Measurements from ENCODE around the gene MAGI3. TPM values are rescaled to one million over a fixed set of nuclear protein-coding genes. Genes with fewer than 3 reads are reported as not detected.

Gene MAGI3
- total and polyA plus RNA-seq, 4 donors = 2.8 to 21.7 (median 9.6) TPM

GRCh38 chr1:113394043-113394862 lies 3.9 kb downstream of the MAGI3 start:
- no peaks in the 10 kb centered on the region for H3K36me3 ChIP-seq (ENCODE audit: control insufficient read depth in 1 of 2, insufficient read depth in 2 of 2, low read length in 1 of 2)
- ATAC-seq (ENCODE audit: low FRiP score) (no peak), DNase-seq (no peak)
- H3K27ac ChIP-seq (ENCODE audit: low read depth in 1 of 2, low read length in 2 of 2) = no peak overlapping the region
- H3K4me1 ChIP-seq (ENCODE audit: control insufficient read depth in 1 of 2, insufficient read depth in 2 of 2, low read length in 2 of 2) = no peaks in the 10 kb centered on the region
- WGBS, 2 donors = 83 to 92% methylated on average over 4 of the region's 4 CpGs
- intact Hi-C loops (cut with DNase I) = no loop called here
- no peak overlapping the region for H3K4me3 ChIP-seq (ENCODE audit: low read length in 2 of 2)
- no peaks in the 10 kb centered on the region for H3K27me3 ChIP-seq (ENCODE audit: control insufficient read depth in 1 of 2, insufficient read depth in 2 of 2, low read length in 1 of 2)
- no peaks in the 10 kb centered on the region for H3K9me3 ChIP-seq (ENCODE audit: control insufficient read depth, low read length)

- Histone ChIP-seq H3K9me3 (ENCODE audit: control insufficient read depth, low read length) (no peaks in the 10 kb centered on the region), H3K27me3 (ENCODE audit: control insufficient read depth in 1 of 2, insufficient read depth in 2 of 2, low read length in 1 of 2) (no peaks in the 10 kb centered on the region), H3K36me3 (ENCODE audit: control insufficient read depth in 1 of 2, insufficient read depth in 2 of 2, low read length in 1 of 2) (no peaks in the 10 kb centered on the region), H3K27ac (ENCODE audit: low read depth in 1 of 2, low read length in 2 of 2) (no peak overlapping the region), H3K4me3 (ENCODE audit: low read length in 2 of 2) (no peak overlapping the region), H3K4me1 (ENCODE audit: control insufficient read depth in 1 of 2, insufficient read depth in 2 of 2, low read length in 2 of 2) (no peaks in the 10 kb centered on the region)
- intact Hi-C loops (cut with DNase I) = no loop called here
- DNase-seq (no peak), ATAC-seq (ENCODE audit: low FRiP score) (no peak)
- WGBS, 2 donors = 68 to 77% methylated on average over 1 of the region's 1 CpG
Measured at GRCh38 chr1:113394863-113395259, 4.5 kb downstream of the MAGI3 start.

GRCh38 chr1:113396102-113396501 lies 5.8 kb downstream of the MAGI3 start:
- no peaks in the 10 kb centered on the region for H3K36me3 ChIP-seq (ENCODE audit: control insufficient read depth in 1 of 2, insufficient read depth in 2 of 2, low read length in 1 of 2)
- DNase-seq (no peak), ATAC-seq (ENCODE audit: low FRiP score) (no peak)
- H3K4me3 ChIP-seq (ENCODE audit: low read length in 2 of 2) = no peak overlapping the region
- no peaks in the 10 kb centered on the region for H3K9me3 ChIP-seq (ENCODE audit: control insufficient read depth, low read length)
- H3K4me1 ChIP-seq (ENCODE audit: control insufficient read depth in 1 of 2, insufficient read depth in 2 of 2, low read length in 2 of 2) = no peaks in the 10 kb centered on the region
- intact Hi-C loops (cut with DNase I) = no loop called here
- no peaks in the 10 kb centered on the region for H3K27me3 ChIP-seq (ENCODE audit: control insufficient read depth in 1 of 2, insufficient read depth in 2 of 2, low read length in 1 of 2)
- H3K27ac ChIP-seq (ENCODE audit: low read depth in 1 of 2, low read length in 2 of 2) = no peak overlapping the region
- 92 to 95% methylated on average over 2 of the region's 2 CpGs for WGBS, 2 donors

GRCh38 chr1:113396585-113396984 lies 6.3 kb downstream of the MAGI3 start:
- no peaks in the 10 kb centered on the region for H3K9me3 ChIP-seq (ENCODE audit: control insufficient read depth, low read length)
- no peaks in the 10 kb centered on the region for H3K36me3 ChIP-seq (ENCODE audit: control insufficient read depth in 1 of 2, insufficient read depth in 2 of 2, low read length in 1 of 2)
- no peak overlapping the region for H3K4me3 ChIP-seq (ENCODE audit: low read length in 2 of 2)
- ATAC-seq (ENCODE audit: low FRiP score) = peak; percentile 36
- no peaks in the 10 kb centered on the region for H3K27me3 ChIP-seq (ENCODE audit: control insufficient read depth in 1 of 2, insufficient read depth in 2 of 2, low read length in 1 of 2)
- H3K4me1 ChIP-seq (ENCODE audit: control insufficient read depth in 1 of 2, insufficient read depth in 2 of 2, low read length in 2 of 2) = no peaks in the 10 kb centered on the region
- intact Hi-C loops (cut with DNase I) = no loop called here
- WGBS, 2 donors = 33 to 36% methylated on average over 3 of the region's 3 CpGs
- DNase-seq = no peak
- H3K27ac ChIP-seq (ENCODE audit: low read depth in 1 of 2, low read length in 2 of 2) = no peak overlapping the region

GRCh38 chr1:113399062-113399583 lies 8.8 kb downstream of the MAGI3 start:
- no peak for ATAC-seq (ENCODE audit: low FRiP score)
- H3K4me3 ChIP-seq (ENCODE audit: low read length in 2 of 2) = no peak overlapping the region
- intact Hi-C loops (cut with DNase I) = no loop called here
- DNase-seq = no peak
- 78 to 93% methylated on average over 5 of the region's 5 CpGs for WGBS, 2 donors
- H3K27me3 ChIP-seq (ENCODE audit: control insufficient read depth in 1 of 2, insufficient read depth in 2 of 2, low read length in 1 of 2) = no peaks in the 10 kb centered on the region
- H3K27ac ChIP-seq (ENCODE audit: low read depth in 1 of 2, low read length in 2 of 2) = no peak overlapping the region
- H3K4me1 ChIP-seq (ENCODE audit: control insufficient read depth in 1 of 2, insufficient read depth in 2 of 2, low read length in 2 of 2) = no peaks in the 10 kb centered on the region
- no peaks in the 10 kb centered on the region for H3K36me3 ChIP-seq (ENCODE audit: control insufficient read depth in 1 of 2, insufficient read depth in 2 of 2, low read length in 1 of 2)
- H3K9me3 ChIP-seq (ENCODE audit: control insufficient read depth, low read length) = no peaks in the 10 kb centered on the region

- no peak overlapping the region for H3K4me3 ChIP-seq (ENCODE audit: low read length in 2 of 2)
- WGBS, 2 donors = 38 to 51% methylated on average over 4 of the region's 4 CpGs
- no peak for ATAC-seq (ENCODE audit: low FRiP score)
- no peaks in the 10 kb centered on the region for H3K36me3 ChIP-seq (ENCODE audit: control insufficient read depth in 1 of 2, insufficient read depth in 2 of 2, low read length in 1 of 2)
- H3K4me1 ChIP-seq (ENCODE audit: control insufficient read depth in 1 of 2, insufficient read depth in 2 of 2, low read length in 2 of 2) = no peaks in the 10 kb centered on the region
- no peaks in the 10 kb centered on the region for H3K27me3 ChIP-seq (ENCODE audit: control insufficient read depth in 1 of 2, insufficient read depth in 2 of 2, low read length in 1 of 2)
- no peak overlapping the region for H3K27ac ChIP-seq (ENCODE audit: low read depth in 1 of 2, low read length in 2 of 2)
- intact Hi-C loops (cut with DNase I) = no loop called here
- no peak for DNase-seq
- H3K9me3 ChIP-seq (ENCODE audit: control insufficient read depth, low read length) = no peaks in the 10 kb centered on the region
Measured at GRCh38 chr1:113401067-113401466, 10.8 kb downstream of the MAGI3 start.

GRCh38 chr1:113401728-113402127 lies 11.4 kb downstream of the MAGI3 start:
- WGBS, 2 donors = 91 to 96% methylated on average over 3 of the region's 3 CpGs
- Histone ChIP-seq H3K27ac (ENCODE audit: low read depth in 1 of 2, low read length in 2 of 2) (no peak overlapping the region), H3K36me3 (ENCODE audit: control insufficient read depth in 1 of 2, insufficient read depth in 2 of 2, low read length in 1 of 2) (no peaks in the 10 kb centered on the region), H3K4me3 (ENCODE audit: low read length in 2 of 2) (no peak overlapping the region), H3K27me3 (ENCODE audit: control insufficient read depth in 1 of 2, insufficient read depth in 2 of 2, low read length in 1 of 2) (no peaks in the 10 kb centered on the region), H3K9me3 (ENCODE audit: control insufficient read depth, low read length) (no peaks in the 10 kb centered on the region), H3K4me1 (ENCODE audit: control insufficient read depth in 1 of 2, insufficient read depth in 2 of 2, low read length in 2 of 2) (peaks cover 0 to under 1% of the 10 kb centered on the region in 2 donors)
- ATAC-seq (ENCODE audit: low FRiP score) (no peak), DNase-seq (no peak)
- intact Hi-C loops (cut with DNase I) = no loop called here

- 50 to 98% methylated on average over 1 of the region's 1 CpG for WGBS, 2 donors
Measured at GRCh38 chr1:113403065-113403464, 12.8 kb downstream of the MAGI3 start.

GRCh38 chr1:113405573-113405972 lies 15.3 kb downstream of the MAGI3 start:
- WGBS, 2 donors = 75% methylated on average over 2 of the region's 2 CpGs
- DNase-seq (no peak), ATAC-seq (ENCODE audit: low FRiP score) (no peak)
- H3K4me3 ChIP-seq (ENCODE audit: low read length in 2 of 2) = no peak overlapping the region
- no peaks in the 10 kb centered on the region for H3K9me3 ChIP-seq (ENCODE audit: control insufficient read depth, low read length)
- no peaks in the 10 kb centered on the region for H3K27me3 ChIP-seq (ENCODE audit: control insufficient read depth in 1 of 2, insufficient read depth in 2 of 2, low read length in 1 of 2)
- H3K36me3 ChIP-seq (ENCODE audit: control insufficient read depth in 1 of 2, insufficient read depth in 2 of 2, low read length in 1 of 2) = no peaks in the 10 kb centered on the region
- H3K4me1 ChIP-seq (ENCODE audit: control insufficient read depth in 1 of 2, insufficient read depth in 2 of 2, low read length in 2 of 2) = peaks cover 0 to 3% of the 10 kb centered on the region in 2 donors
- H3K27ac ChIP-seq (ENCODE audit: low read depth in 1 of 2, low read length in 2 of 2) = no peak overlapping the region
- intact Hi-C loops (cut with DNase I) = no loop called here

More at GRCh38 chr1:113403065-113403464, 12.8 kb downstream of the MAGI3 start:
- Histone ChIP-seq H3K36me3 (ENCODE audit: control insufficient read depth in 1 of 2, insufficient read depth in 2 of 2, low read length in 1 of 2) (no peaks in the 10 kb centered on the region), H3K27ac (ENCODE audit: low read depth in 1 of 2, low read length in 2 of 2) (no peak overlapping the region), H3K9me3 (ENCODE audit: control insufficient read depth, low read length) (no peaks in the 10 kb centered on the region), H3K4me3 (ENCODE audit: low read length in 2 of 2) (no peak overlapping the region), H3K27me3 (ENCODE audit: control insufficient read depth in 1 of 2, insufficient read depth in 2 of 2, low read length in 1 of 2) (no peaks in the 10 kb centered on the region), H3K4me1 (ENCODE audit: control insufficient read depth in 1 of 2, insufficient read depth in 2 of 2, low read length in 2 of 2) (peaks cover 0 to 3% of the 10 kb centered on the region in 2 donors)
- intact Hi-C loops (cut with DNase I) = no loop called here
- no peak for ATAC-seq (ENCODE audit: low FRiP score)
- DNase-seq = no peak

Data from aorta (tissue), 5 donors.